Measurements from ENCODE around the gene PIGU. TPM values are rescaled to one million over a fixed set of nuclear protein-coding genes. Genes with fewer than 3 reads are reported as not detected.
"Not testable (repeated sequence)": the region's sequence is repeated elsewhere in the genome, so short reads cannot be mapped to it uniquely, and the experiment has no call there.

Gene PIGU
- total RNA-seq, 1 donor from 2014 or later: 12.3 TPM

- H3K36me3 ChIP-seq: peaks cover 0 to 3% of the 10 kb centered on the region in 2 donors
- no peak for TF ChIP-seq CTCF (IDR thresholded peaks at IDR 0.05)
- TF ChIP-seq POLR2A (IDR thresholded peaks at IDR 0.05): no peak
- no peak for TF ChIP-seq POLR2AphosphoS5 (IDR thresholded peaks at IDR 0.05; ENCODE audit: insufficient read depth in 1 of 2, low read depth in 1 of 2)
- intact Hi-C loops (cut with DNase I): no loop called here
- H3K27ac ChIP-seq: no peak overlapping the region
- no peaks in the 10 kb centered on the region for H3K9me3 ChIP-seq
- H3K4me1 ChIP-seq: no peaks in the 10 kb centered on the region
- DNase-seq (ENCODE audit: extremely low spot score in 2 of 2): no peak
- no peak overlapping the region for H3K4me3 ChIP-seq
- no peaks in the 10 kb centered on the region for H3K27me3 ChIP-seq
Observed at GRCh38 chr20:34615477-34615876, 61.4 kb downstream of the PIGU start.

- H3K27me3 ChIP-seq; DNase-seq (ENCODE audit: extremely low spot score in 2 of 2); H3K4me1 ChIP-seq; H3K36me3 ChIP-seq; H3K9me3 ChIP-seq; H3K27ac ChIP-seq; H3K4me3 ChIP-seq; intact Hi-C loops (cut with DNase I): not testable (repeated sequence)
Observed at GRCh38 chr20:34611976-34612375, 64.9 kb downstream of the PIGU start.

GRCh38 chr20:34607066-34607465 lies 69.8 kb downstream of the PIGU start:
- Histone ChIP-seq H3K9me3 (no peaks in the 10 kb centered on the region), H3K36me3 (no peaks in the 10 kb centered on the region), H3K4me3 (no peak overlapping the region), H3K27me3 (no peaks in the 10 kb centered on the region), H3K27ac (no peak overlapping the region), H3K4me1 (no peaks in the 10 kb centered on the region)
- TF ChIP-seq CTCF (IDR thresholded peaks at IDR 0.05): no peak
- TF ChIP-seq POLR2A (IDR thresholded peaks at IDR 0.05): no peak
- no peak for TF ChIP-seq POLR2AphosphoS5 (IDR thresholded peaks at IDR 0.05; ENCODE audit: insufficient read depth in 1 of 2, low read depth in 1 of 2)
- intact Hi-C loops (cut with DNase I): no loop called here
- no peak for DNase-seq (ENCODE audit: extremely low spot score in 2 of 2)

- H3K4me3 ChIP-seq: no peak overlapping the region
- no peaks in the 10 kb centered on the region for H3K27me3 ChIP-seq
- TF ChIP-seq POLR2A (IDR thresholded peaks at IDR 0.05) (no peak), POLR2AphosphoS5 (IDR thresholded peaks at IDR 0.05; ENCODE audit: insufficient read depth in 1 of 2, low read depth in 1 of 2) (peak in 1 of 2 donors; percentile 13)
- peaks cover 6% of the 10 kb centered on the region for H3K4me1 ChIP-seq
- peak overlapping the region; percentile 42 for H3K27ac ChIP-seq
- no peaks in the 10 kb centered on the region for H3K36me3 ChIP-seq
- H3K9me3 ChIP-seq: no peaks in the 10 kb centered on the region
- DNase-seq (ENCODE audit: extremely low spot score in 2 of 2): no peak
- intact Hi-C loops (cut with DNase I): no loop called here
Observed at GRCh38 chr20:34604980-34605788, 71.7 kb downstream of the PIGU start.

- Histone ChIP-seq H3K27me3 (no peaks in the 10 kb centered on the region), H3K27ac (peak overlapping the region; percentile 51), H3K36me3 (no peaks in the 10 kb centered on the region), H3K4me3 (no peak overlapping the region), H3K4me1 (peaks cover 8% of the 10 kb centered on the region), H3K9me3 (no peaks in the 10 kb centered on the region)
- intact Hi-C loops (cut with DNase I): no loop called here
- TF ChIP-seq POLR2A (IDR thresholded peaks at IDR 0.05) (no peak), POLR2AphosphoS5 (IDR thresholded peaks at IDR 0.05; ENCODE audit: insufficient read depth in 1 of 2, low read depth in 1 of 2) (peak in 1 of 2 donors; percentile 26)
- no peak for DNase-seq (ENCODE audit: extremely low spot score in 2 of 2)
Observed at GRCh38 chr20:34600892-34601653, 75.8 kb downstream of the PIGU start.

- Histone ChIP-seq H3K27ac (no peak overlapping the region), H3K4me1 (peaks cover 6% of the 10 kb centered on the region), H3K9me3 (no peaks in the 10 kb centered on the region), H3K27me3 (no peaks in the 10 kb centered on the region), H3K4me3 (no peak overlapping the region), H3K36me3 (no peaks in the 10 kb centered on the region)
- intact Hi-C loops (cut with DNase I): no loop called here
- TF ChIP-seq CTCF (IDR thresholded peaks at IDR 0.05) (no peak), POLR2AphosphoS5 (IDR thresholded peaks at IDR 0.05; ENCODE audit: insufficient read depth in 1 of 2, low read depth in 1 of 2) (no peak), POLR2A (IDR thresholded peaks at IDR 0.05) (no peak)
- no peak for DNase-seq (ENCODE audit: extremely low spot score in 2 of 2)
Observed at GRCh38 chr20:34595377-34596184, 81.3 kb downstream of the PIGU start.
